HEK293 (cell line): Measurements from ENCODE around the gene RPS15.

Source experiments
- CTCF ChIA-PET: fragments of 350-600 bp; formaldehyde crosslinking; extraction: SDS; loops from one replicate; lab custom pipeline; 2021; ENCODE audit warnings: antibody characterized with exemption; lab: Yijun Ruan, JAX
- POLR2A ChIA-PET: fragments of 300-600 bp; formaldehyde crosslinking; extraction: SDS; loops from one replicate; lab custom pipeline; 2020; ENCODE audit warnings: antibody characterized with exemption, inconsistent platforms; lab: Yijun Ruan, JAX
- H3K27ac ChIP-seq: fragments of 200-500 bp; sonication (Bioruptor generic); 2 replicates; pipeline ENCODE4 v1.5.1; 2014; ENCODE audit warnings: low read depth, low read length, control low read depth, inconsistent platforms; ENCODE audit errors: extremely low read depth
- H3K36me3 ChIP-seq, 2 experiments: fragments of 200-500 bp in 1 of 2; sonication (Bioruptor generic) in 1 of 2; 1 replicate in 1 of 2; 2 replicates in 1 of 2; pipeline ENCODE4 v1.5.1; 2014 to 2017; ENCODE audit warnings: inconsistent platforms in 2 of 2, low read length in 2 of 2; ENCODE audit not compliant: control insufficient read depth in 2 of 2, insufficient read depth in 1 of 2
- H3K4me1 ChIP-seq: fragments of 200-500 bp; sonication (Bioruptor generic); 2 replicates; pipeline ENCODE4 v1.5.1; 2014; ENCODE audit warnings: mild to moderate bottlenecking, low read length, inconsistent platforms; ENCODE audit not compliant: control insufficient read depth, insufficient read depth
- H3K4me3 ChIP-seq: 2 replicates; pipeline ENCODE4 v1.5.1; 2011; ENCODE audit warnings: low read depth, mild to moderate bottlenecking, control low read depth, low read length, moderate library complexity
- H3K9me3 ChIP-seq: fragments of 200-500 bp; sonication (Bioruptor generic); 2 replicates; pipeline ENCODE4 v1.5.1; 2014; ENCODE audit warnings: low read depth, low read length, inconsistent platforms; ENCODE audit not compliant: control insufficient read depth, insufficient read depth
- EGR2 ChIP-seq: fragments of 450-650 bp; formaldehyde crosslinking; IDR thresholded peaks from 2 replicates; pipeline ENCODE4 v1.5.1; 2016; ENCODE audit warnings: low read depth, missing biosample characterization, missing genetic modification characterization
- MZF1 ChIP-seq: fragments of 450-650 bp; formaldehyde crosslinking; IDR thresholded peaks from 2 replicates; pipeline ENCODE4 v1.5.1; 2017; ENCODE audit warnings: missing biosample characterization, missing genetic modification characterization, borderline replicate concordance
- SCRT2 ChIP-seq: fragments of 450-650 bp; formaldehyde crosslinking; IDR thresholded peaks from 2 replicates; pipeline ENCODE4 v1.5.1; 2016; ENCODE audit warnings: missing biosample characterization, missing genetic modification characterization
- ZIC2 ChIP-seq: fragments of 450-650 bp; formaldehyde crosslinking; IDR thresholded peaks from 2 replicates; pipeline ENCODE4 v1.5.1; 2016; ENCODE audit warnings: missing biosample characterization, missing genetic modification characterization
- ZNF112 ChIP-seq: fragments of 450-650 bp; formaldehyde crosslinking; IDR thresholded peaks from 2 replicates; pipeline ENCODE4 v1.5.0; 2017; ENCODE audit warnings: missing biosample characterization, missing genetic modification characterization
- ZNF18 ChIP-seq: fragments of 450-650 bp; formaldehyde crosslinking; IDR thresholded peaks from 2 replicates; pipeline ENCODE4 v1.5.1; 2016; ENCODE audit warnings: missing biosample characterization, missing genetic modification characterization
- ZNF274 ChIP-seq, 2 experiments: fragments of 200-500 bp in 1 of 2; fragments of 450-650 bp in 1 of 2; sonication (Bioruptor generic) in 1 of 2; formaldehyde crosslinking in 1 of 2; IDR thresholded peaks; 2 replicates each; pipeline versions ENCODE4 v1.5.1 to v1.6.1; 2014 to 2016; ENCODE audit warnings: borderline replicate concordance in 1 of 2, inconsistent platforms in 1 of 2, low read length in 1 of 2, missing biosample characterization in 1 of 2, missing genetic modification characterization in 1 of 2
- ZNF280D ChIP-seq: fragments of 450-650 bp; formaldehyde crosslinking; IDR thresholded peaks from 2 replicates; pipeline ENCODE4 v1.5.1; 2016; ENCODE audit warnings: missing biosample characterization, missing genetic modification characterization
- ZNF311 ChIP-seq: fragments of 450-650 bp; formaldehyde crosslinking; IDR thresholded peaks from 2 replicates; pipeline ENCODE4 v1.5.1; 2017; ENCODE audit warnings: missing biosample characterization, missing genetic modification characterization, borderline replicate concordance
- ZNF473 ChIP-seq: fragments of 450-650 bp; formaldehyde crosslinking; IDR thresholded peaks from 2 replicates; pipeline ENCODE4 v1.5.1; 2017; ENCODE audit warnings: missing biosample characterization, missing genetic modification characterization
- ZNF623 ChIP-seq: fragments of 450-650 bp; formaldehyde crosslinking; IDR thresholded peaks from 2 replicates; pipeline ENCODE4 v1.5.1; 2016; ENCODE audit warnings: missing biosample characterization, missing genetic modification characterization
- ZNF624 ChIP-seq: fragments of 450-650 bp; formaldehyde crosslinking; IDR thresholded peaks from 2 replicates; pipeline ENCODE4 v1.5.1; 2017; ENCODE audit warnings: missing biosample characterization, missing genetic modification characterization
- ZNF645 ChIP-seq: fragments of 450-650 bp; formaldehyde crosslinking; IDR thresholded peaks from 2 replicates; pipeline ENCODE4; 2016; ENCODE audit warnings: missing biosample characterization, missing genetic modification characterization
- ZNF704 ChIP-seq: fragments of 450-650 bp; formaldehyde crosslinking; IDR thresholded peaks from 2 replicates; pipeline ENCODE4 v1.5.1; 2016; ENCODE audit warnings: missing biosample characterization, missing genetic modification characterization
- ZNF768 ChIP-seq: fragments of 450-650 bp; formaldehyde crosslinking; IDR thresholded peaks from 2 replicates; pipeline ENCODE4 v1.5.1; 2018; ENCODE audit warnings: missing biosample characterization, mild to moderate bottlenecking, missing genetic modification characterization
- TF ChIP-seq, protein P1 (sequence below): fragments of 450-650 bp; formaldehyde crosslinking; IDR thresholded peaks from 2 replicates; pipeline ENCODE4 v1.5.1; 2016; ENCODE audit warnings: missing biosample characterization, missing genetic modification characterization

Gene RPS15

GRCh38 chr19:1416014-1416841 is 22.0 kb upstream of the RPS15 start:
- H3K4me1 ChIP-seq = peaks cover 22% of the 10 kb centered on the region
- H3K36me3 ChIP-seq = peaks cover 8 to 80% of the 10 kb centered on the region in 2 experiments; a peak in 2 of 3 replicates
- CTCF ChIA-PET = interaction anchor here (1.1 kb wide), 1 partner anchor 415 kb away, joined by 4 read pairs; no protein-coding TSS in a partner anchor
- H3K4me3 ChIP-seq = no peak overlapping the region
- TF ChIP-seq ZNF280D (no peak), ZNF112 (tag by site-specific recombination) (no peak), ZNF623 (tag by site-specific recombination) (peak; percentile 61), ZNF768 (tag by site-specific recombination) (no peak), ZNF624 (no peak), EGR2 (peak; percentile 33; the same call in 1 of the 2 replicates), ZNF311 (tag by site-specific recombination) (no peak), ZIC2 (tag by site-specific recombination) (peak; percentile 71), ZNF274 (IDR thresholded peaks at IDR 0.05; ENCODE audit: low read length) (no peak), ZNF274 (tag by site-specific recombination; IDR thresholded peaks at IDR 0.05; ENCODE audit: borderline replicate concordance) (no peak)
- TF ChIP-seq, protein P1, sequence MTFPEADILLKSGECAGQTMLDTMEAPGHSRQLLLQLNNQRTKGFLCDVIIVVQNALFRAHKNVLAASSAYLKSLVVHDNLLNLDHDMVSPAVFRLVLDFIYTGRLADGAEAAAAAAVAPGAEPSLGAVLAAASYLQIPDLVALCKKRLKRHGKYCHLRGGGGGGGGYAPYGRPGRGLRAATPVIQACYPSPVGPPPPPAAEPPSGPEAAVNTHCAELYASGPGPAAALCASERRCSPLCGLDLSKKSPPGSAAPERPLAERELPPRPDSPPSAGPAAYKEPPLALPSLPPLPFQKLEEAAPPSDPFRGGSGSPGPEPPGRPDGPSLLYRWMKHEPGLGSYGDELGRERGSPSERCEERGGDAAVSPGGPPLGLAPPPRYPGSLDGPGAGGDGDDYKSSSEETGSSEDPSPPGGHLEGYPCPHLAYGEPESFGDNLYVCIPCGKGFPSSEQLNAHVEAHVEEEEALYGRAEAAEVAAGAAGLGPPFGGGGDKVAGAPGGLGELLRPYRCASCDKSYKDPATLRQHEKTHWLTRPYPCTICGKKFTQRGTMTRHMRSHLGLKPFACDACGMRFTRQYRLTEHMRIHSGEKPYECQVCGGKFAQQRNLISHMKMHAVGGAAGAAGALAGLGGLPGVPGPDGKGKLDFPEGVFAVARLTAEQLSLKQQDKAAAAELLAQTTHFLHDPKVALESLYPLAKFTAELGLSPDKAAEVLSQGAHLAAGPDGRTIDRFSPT (tag by site-specific recombination) = peak; percentile 76
- POLR2A ChIA-PET = interaction anchor here (1.3 kb wide), 1 partner anchor 147 kb away, joined by 5 read pairs; the partner anchor contains the start of gene CIRBP
- H3K27ac ChIP-seq = peak overlapping the region; percentile 64
- no peaks in the 10 kb centered on the region for H3K9me3 ChIP-seq

DNA sequence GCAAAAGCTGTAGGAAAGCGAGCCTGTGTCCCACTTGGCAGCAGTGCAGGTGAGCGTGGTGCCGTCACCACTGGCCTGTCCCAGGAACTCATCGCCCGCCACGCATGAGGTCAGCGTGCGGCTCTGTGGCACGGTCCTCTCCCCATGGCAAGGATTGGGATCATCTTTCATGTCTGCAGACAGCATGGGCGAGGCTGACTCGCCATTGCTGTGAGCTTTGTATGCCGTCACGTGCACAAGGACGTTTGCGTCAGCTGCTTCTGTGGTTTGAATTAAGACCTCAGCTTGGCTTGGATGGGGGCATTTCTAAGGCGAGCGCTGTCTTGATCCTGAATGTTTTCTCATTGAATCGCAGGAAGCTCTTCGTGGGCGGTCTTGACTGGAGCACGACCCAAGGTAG is 21.1 kb upstream of the RPS15 start:
- ChIA-PET POLR2A (interaction anchor here (0.9 to 1.3 kb wide), 2 partner anchors 9 to 148 kb away, joined by 4 to 5 read pairs; partner anchors contain the start of gene CIRBP), CTCF (no interaction called here)
- TF ChIP-seq EGR2 = 0 out of 2 replicates have a peak, but pooled peaks have one; percentile 12
- no peak for TF ChIP-seq SCRT2

GRCh38 chr19:1417681-1418495 is 20.3 kb upstream of the RPS15 start:
- ChIA-PET CTCF (no interaction called here), POLR2A (interaction anchor here (0.9 kb wide), 1 partner anchor 8 kb away, joined by 4 read pairs; no protein-coding TSS in a partner anchor)
- no peak overlapping the region for H3K4me3 ChIP-seq
- peaks cover 13 to 80% of the 10 kb centered on the region in 2 experiments for H3K36me3 ChIP-seq
- H3K4me1 ChIP-seq = peaks cover 22% of the 10 kb centered on the region
- H3K27ac ChIP-seq = peak overlapping the region; percentile 41; the same call in 1 of the 2 replicates
- no peaks in the 10 kb centered on the region for H3K9me3 ChIP-seq
- TF ChIP-seq MZF1 (no peak), ZNF704 (no peak), ZNF473 (no peak), ZNF645 (no peak), ZNF18 (tag by site-specific recombination) (no peak)

More for the DNA sequence above, 21.1 kb upstream of the RPS15 start:
- Histone ChIP-seq H3K27ac (peak overlapping the region; percentile 64), H3K4me1 (peaks cover 22% of the 10 kb centered on the region), H3K4me3 (no peak overlapping the region), H3K36me3 (peaks cover 8 to 80% of the 10 kb centered on the region in 2 experiments; a peak in 2 of 3 replicates), H3K9me3 (no peaks in the 10 kb centered on the region)
